SK-N-SH treated with all-trans-retinoic acid at 6 μM for 48 hours (cell line): Measurements from ENCODE around the gene SEPTIN8.

Experiments used
- ISL1 ChIP-seq: fragments of 250-450 bp; sonication (Bioruptor Pico); IDR thresholded peaks from 2 replicates; pipeline ENCODE4 v2.1.2; 2022; ENCODE audit warnings: mild to moderate bottlenecking, moderate library complexity
- RARB ChIP-seq: fragments of 250-450 bp; sonication (Bioruptor Pico); IDR thresholded peaks from 2 replicates; pipeline ENCODE4 v1.8.0; 2021; ENCODE audit warnings: mild to moderate bottlenecking, moderate library complexity

DNA sequence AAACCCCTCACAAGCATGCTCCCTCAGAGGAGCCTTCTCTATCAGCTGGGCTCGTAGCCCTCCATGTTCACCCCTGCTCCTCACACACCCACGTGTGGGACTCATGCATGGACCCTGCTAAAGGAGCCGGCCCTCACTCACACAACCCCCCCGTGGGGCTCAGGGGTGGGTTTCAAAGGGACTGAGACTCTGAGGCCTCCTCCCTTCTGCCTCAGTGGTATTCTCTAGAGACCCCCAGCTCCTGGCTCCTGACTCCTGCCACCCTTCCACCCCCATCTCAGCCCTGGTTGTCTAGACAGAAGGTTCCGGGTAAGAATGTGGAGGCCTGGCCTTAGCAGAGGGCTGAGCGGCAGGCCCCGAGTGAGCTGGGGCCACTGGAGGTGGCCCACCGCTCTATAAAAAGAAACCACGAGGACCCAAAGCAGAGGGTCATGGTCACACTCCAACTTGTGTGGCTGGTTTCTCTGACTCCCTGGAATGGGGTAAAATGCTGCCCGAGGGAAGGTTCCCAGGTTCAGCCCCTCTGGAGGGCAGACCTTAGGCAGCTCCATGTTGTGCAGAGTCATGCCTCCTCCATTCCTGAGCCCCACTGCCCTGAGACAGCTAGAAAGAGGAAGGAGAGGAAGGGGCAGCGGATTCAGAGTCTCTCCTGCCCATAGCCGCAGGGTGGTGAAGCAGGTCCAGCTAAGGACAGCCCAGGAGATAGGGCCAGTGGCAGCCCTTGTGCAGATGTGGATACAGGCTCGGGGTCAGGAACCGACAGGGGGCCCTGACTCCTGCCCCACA is 10.8 kb downstream of the SEPTIN8 start:
- no peak for TF ChIP-seq ISL1 (CRISPR knock-in tag)
- no peak for TF ChIP-seq RARB (CRISPR knock-in tag)
